ENCODE results near the gene TMEM8B.
A peak's percentile ranks its signal among the peaks of the same experiment; 100 is the strongest.

Gene TMEM8B

GRCh38 chr9:35811381-35812024 lies 17.5 kb upstream of the TMEM8B start:
- no peak for DNase-seq (ENCODE audit: low read depth in 3 of 3, low spot score in 1 of 3)

DNA sequence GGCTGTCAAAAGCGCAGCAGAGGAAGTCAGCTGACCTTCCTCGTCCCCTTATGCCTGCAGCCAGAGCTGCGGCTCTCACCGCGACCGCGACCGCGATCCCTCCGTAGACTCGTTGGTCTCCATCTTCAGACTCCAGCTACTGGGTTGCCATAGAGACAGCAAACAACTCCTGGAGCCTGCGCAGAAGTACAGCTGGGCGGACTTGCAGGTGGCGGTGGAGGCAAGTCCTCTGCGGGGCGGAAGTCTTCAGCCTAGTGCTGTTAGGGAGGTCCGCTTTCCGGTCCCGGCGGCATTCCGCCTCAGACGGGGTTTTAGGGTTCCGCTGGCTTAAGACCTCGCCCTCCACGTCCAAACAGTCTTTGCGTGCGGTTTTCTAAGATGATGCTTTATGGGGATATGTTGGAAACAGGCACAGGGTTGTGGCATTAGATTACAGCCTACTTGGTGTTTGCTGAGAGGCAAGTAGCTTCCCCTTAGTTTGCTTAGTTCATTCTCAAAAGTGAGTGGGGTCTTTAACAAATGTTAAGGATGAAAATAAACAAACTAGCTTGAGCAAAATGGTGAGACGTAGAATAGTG lies 16.9 kb upstream of the TMEM8B start, which contains the start of gene SPAG8:
Gene SPAG8, minus strand, starts transcription at position 238 of the 578 bp plus-strand sequence. Its CDS starts 115 bp downstream, at position 123.
- DNase-seq (ENCODE audit: low read depth in 3 of 3, low spot score in 1 of 3) = peak; percentile 77 to 88 (median 84)

GRCh38 chr9:35813434-35814105 lies 15.5 kb upstream of the TMEM8B start:
- DNase-seq (ENCODE audit: low read depth in 3 of 3, low spot score in 1 of 3) = no peak

- DNase-seq (ENCODE audit: low read depth in 3 of 3, low spot score in 1 of 3) = peak in 1 of 3 donors; percentile 6
Measured at GRCh38 chr9:35814106-35814840, 14.8 kb upstream of the TMEM8B start.

DNA sequence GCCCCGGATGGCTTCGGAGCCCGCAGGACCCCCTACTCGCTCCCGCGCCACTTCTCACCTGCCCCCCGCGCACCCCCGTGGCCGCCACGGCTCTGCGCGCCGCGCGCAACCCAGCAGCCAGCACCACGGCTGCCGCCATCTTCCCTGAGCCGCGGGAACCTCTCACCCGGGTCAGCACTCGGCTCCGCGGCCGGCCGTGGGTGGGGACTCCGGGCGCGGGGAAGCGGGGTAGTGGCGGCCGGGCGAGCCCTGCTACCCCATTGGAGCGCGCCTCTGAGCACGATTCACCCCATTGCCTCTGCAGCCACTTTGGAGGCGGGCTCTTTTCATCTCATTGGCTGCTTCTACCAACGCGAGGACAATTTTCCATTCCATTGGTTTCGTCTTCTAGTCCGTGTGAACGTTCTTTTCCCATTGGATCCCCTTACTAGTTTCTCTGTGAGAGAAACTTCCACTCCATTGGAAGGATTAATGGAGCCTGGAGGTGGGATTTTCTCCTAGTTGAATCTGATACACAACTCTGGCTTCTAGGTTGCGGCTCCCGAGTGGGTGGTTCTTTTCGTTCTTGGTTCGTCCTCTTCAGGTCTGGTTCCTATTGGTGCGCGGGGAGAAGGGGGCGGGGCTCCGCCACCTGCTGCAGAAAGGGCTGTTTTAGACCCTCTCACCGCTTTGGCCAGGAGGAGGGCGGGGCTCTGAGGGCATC lies 14.0 kb upstream of the TMEM8B start, which contains the start of gene HINT2:
Gene HINT2, minus strand, starts transcription at position 202 of the 703 bp plus-strand sequence. Its CDS starts 63 bp downstream, at position 139.
- DNase-seq (ENCODE audit: low read depth in 3 of 3, low spot score in 1 of 3) = peak; percentile 89 to 94 (median 91)

GRCh38 chr9:35816708-35817107 lies 12.3 kb upstream of the TMEM8B start:
- no peak for DNase-seq (ENCODE audit: low read depth in 3 of 3, low spot score in 1 of 3)

GRCh38 chr9:35818341-35818740 lies 10.7 kb upstream of the TMEM8B start:
- DNase-seq (ENCODE audit: low read depth in 3 of 3, low spot score in 1 of 3) = no peak

GRCh38 chr9:35820076-35820475 lies 9.0 kb upstream of the TMEM8B start:
- no peak for DNase-seq (ENCODE audit: low read depth in 3 of 3, low spot score in 1 of 3)

DNA sequence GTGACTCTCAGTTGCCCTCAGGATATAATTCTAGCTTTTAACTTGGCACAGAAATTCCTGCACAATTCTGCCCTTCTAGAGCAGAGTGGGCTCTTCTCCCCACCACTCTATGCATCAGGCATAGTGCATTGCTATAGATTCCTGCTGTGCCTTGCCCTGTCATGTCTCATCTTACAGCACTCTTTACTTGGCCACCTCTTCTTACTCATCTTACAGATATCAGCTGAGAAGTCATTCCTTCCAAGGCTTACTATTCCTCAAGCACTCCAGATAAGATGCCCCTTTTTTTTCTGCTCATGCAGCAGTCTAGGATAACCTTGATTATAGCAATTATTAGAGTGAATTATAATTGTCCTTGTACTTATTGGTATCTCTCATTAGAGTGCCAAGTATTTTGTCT lies 6.1 kb upstream of the TMEM8B start:
- no peak for DNase-seq (ENCODE audit: low read depth in 3 of 3, low spot score in 1 of 3)

DNA sequence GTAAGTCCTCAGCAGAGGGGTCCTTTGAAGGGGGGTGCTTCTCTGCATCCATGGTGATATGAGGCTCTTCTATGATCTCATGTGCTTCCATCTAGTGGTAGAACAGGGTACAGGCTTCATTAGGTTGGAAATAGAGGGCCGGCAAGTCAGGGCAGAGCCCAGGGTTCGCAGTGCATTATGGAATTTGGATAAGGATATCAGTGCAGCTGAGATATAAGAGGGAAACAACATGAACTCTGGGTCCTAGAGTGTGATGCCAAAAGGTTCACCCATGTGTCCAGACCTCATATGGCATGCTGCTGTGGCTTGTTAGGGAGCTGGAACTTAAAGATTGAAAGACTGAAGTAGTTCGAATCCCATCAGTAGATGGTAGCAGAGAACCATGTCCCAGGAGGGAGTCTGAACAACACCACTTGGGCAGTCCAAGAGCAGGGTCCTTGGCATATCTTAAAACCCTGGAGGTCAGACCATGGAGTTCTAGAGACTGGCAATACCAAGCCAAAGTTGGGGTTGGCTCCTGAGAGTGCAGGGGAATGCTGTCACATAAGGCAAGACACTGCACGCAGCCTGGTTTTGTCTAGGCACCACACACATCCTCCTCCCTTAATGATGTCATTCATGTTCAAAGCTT lies 2.8 kb upstream of the TMEM8B start:
- DNase-seq (ENCODE audit: low read depth in 3 of 3, low spot score in 1 of 3) = no peak

- no peak for DNase-seq (ENCODE audit: low read depth in 3 of 3, low spot score in 1 of 3)
Measured at GRCh38 chr9:35827486-35827885, 1.5 kb upstream of the TMEM8B start.

DNA sequence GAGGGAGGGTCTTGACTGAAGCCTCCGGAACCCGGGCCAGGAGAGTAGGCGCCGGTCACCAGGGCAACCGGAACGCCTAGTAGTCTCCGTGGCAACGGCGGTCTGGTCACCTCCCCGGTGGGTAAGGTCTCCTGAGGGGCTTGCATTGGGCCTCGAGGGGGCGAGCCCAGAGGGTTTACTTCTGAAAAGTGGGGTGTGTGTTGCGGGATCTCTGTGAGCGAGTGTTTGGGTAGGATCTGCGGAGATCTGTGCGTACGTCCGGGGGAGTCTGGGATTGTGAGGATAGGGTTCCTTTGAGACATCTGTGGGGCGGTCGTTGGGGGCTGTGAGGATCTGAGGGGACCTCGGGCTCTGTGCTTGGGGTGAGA lies 328 bp upstream of the TMEM8B start, which contains the start of gene FAM221B:
Gene FAM221B, minus strand, starts transcription at position 17 of the 368 bp plus-strand sequence. CDS start 2,571 bp downstream, outside the sequence.
- DNase-seq (ENCODE audit: low read depth in 3 of 3, low spot score in 1 of 3) = no peak

DNA sequence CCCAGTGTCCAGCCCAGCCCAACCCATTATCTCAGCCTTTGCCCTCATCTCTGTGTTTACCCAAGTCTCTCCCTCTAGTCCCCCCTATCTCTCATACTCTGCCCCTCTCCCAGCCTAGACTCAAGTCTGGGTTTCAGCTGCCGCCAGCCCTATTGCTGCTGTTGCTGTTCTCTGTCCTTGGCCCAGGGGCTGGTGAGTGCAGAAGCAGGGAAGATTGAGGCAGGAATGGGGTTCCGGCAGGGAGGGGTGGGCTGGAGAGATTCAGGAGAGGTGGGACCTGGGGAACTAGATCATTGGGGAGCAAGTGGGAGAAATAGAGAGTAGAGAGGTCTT lies 702 bp downstream of the TMEM8B start:
- DNase-seq (ENCODE audit: low read depth in 3 of 3, low spot score in 1 of 3) = no peak

GRCh38 chr9:35831040-35831439 lies 2.0 kb downstream of the TMEM8B start:
- no peak for DNase-seq (ENCODE audit: low read depth in 3 of 3, low spot score in 1 of 3)

GRCh38 chr9:35832814-35833213 lies 3.8 kb downstream of the TMEM8B start:
- no peak for DNase-seq (ENCODE audit: low read depth in 3 of 3, low spot score in 1 of 3)

DNA sequence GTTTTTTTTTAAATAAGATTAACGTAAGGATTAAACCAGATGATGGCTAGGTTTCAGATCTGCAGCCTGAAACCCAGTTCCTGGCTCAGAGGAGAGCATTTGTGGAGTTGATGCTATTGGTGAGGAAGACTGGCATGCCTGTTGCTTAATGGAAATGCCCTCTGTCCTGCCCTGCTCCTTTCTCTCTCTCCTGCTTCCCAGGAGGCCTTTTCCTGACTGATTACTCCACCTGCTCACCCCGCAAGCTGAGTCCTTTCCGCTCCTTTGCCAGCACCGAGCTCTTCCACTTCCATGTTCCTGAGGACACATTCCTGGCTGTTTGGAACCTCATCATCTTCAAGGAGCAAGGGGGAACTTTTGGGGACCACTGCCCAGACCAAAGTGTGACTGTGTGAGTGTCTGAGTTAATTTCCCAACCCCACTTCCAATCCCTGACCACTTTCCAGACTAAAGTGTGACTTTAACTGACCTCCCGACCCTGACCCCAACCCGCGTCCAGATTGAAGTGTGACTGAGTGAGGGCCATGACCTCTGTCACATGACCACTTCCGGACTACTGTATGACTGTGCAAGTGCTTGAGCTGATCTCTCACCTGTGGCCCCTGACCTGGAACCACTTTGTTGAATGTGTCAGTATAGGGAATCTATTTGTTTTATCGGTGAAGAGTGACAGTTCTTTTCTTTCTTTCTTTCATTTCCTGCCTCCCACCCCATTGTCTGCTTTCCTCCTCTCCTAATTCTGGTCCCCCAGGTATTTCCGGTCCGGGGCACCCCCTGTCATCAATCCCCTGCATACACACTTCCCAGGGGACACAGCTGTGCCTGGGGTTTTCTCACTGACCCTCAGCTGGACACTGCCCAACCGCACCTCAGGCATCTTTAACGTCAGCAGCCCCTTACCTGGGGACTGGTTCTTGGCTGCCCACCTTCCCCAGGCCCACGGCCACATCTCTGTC lies 5.5 kb downstream of the TMEM8B start:
- no peak for DNase-seq (ENCODE audit: low read depth in 3 of 3, low spot score in 1 of 3)

DNA sequence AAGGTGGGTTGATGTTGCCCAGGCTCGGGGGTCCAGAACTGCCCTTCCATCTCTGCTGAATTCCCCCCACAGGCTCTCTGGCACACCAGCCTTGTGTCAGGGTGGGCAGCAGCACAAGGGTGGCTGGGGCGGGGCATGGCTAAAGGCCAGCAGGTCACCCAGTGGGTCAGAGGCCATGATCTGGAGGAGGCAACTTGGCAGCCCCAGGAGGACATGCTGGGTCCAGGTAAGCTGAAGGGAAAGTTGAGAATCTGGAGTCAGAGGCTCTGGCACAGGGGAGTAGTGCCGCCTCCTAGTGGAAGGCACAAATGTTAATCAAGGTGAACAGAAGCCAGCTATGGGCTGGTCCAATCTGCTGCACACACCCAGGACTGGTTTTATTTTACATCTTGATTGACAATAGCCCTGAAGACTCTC lies 6.2 kb downstream of the TMEM8B start:
- DNase-seq (ENCODE audit: low read depth in 3 of 3, low spot score in 1 of 3) = no peak

DNA sequence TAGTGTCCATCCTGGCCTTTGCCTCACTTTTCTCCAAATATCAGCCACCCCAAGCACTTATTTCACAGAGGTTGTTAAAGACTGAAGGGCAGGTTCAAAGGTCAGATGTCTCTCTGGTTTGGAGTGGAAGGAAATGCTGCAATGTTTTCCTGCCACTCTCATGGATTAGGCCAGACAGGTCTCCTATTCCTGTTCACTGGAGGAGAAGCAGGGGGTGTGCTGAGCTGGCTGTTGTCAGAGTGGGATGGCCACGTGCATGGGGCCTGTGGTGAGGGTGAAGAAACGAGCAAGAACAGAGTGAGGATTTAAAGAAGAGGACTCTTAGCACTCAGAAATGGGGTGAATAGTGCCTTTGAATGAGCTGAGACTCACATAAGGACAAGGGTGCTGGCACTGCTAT lies 6.7 kb downstream of the TMEM8B start:
- DNase-seq (ENCODE audit: low read depth in 3 of 3, low spot score in 1 of 3) = no peak

GRCh38 chr9:35836595-35836994 lies 7.6 kb downstream of the TMEM8B start:
- no peak for DNase-seq (ENCODE audit: low read depth in 3 of 3, low spot score in 1 of 3)
